ENCODE data around the gene SLC17A9.

- TF ChIP-seq CTCF (IDR thresholded peaks at IDR 0.05 in 8 of 11, conservative IDR thresholded peaks at IDR 0.05 in 3 of 11) (no peak), POLR2AphosphoS5 (IDR thresholded peaks at IDR 0.05) (peak in 2 of 3 donors; percentile 20 to 69)
Observed at GRCh38 chr20:62925420-62926228, 26.9 kb upstream of the SLC17A9 start.

All from spleen (tissue), 7 donors.